Neutrophil (primary cell): ENCODE measurements around the gene LTBP2.

Experiments used
- H3K27ac ChIP-seq: fragments of 200-600 bp; sonication (generic); 2 replicates; pipeline ENCODE4 v1.5.1; 2016; ENCODE audit warnings: mild to moderate bottlenecking, moderate library complexity
- H3K27me3 ChIP-seq: fragments of 200-600 bp; sonication (generic); 2 replicates; pipeline ENCODE4 v1.6.0; 2016; ENCODE audit warnings: mild to moderate bottlenecking
- H3K36me3 ChIP-seq: fragments of 200-600 bp; sonication (generic); 2 replicates; pipeline ENCODE4 v1.5.1; 2017
- H3K4me1 ChIP-seq, 2 experiments: fragments of 200-600 bp in 1 of 2; sonication (generic) in 1 of 2; 1 replicate in 1 of 2; 2 replicates in 1 of 2; pipeline versions ENCODE4 v1.5.1 to v1.6.1; 2013 to 2016; ENCODE audit warnings: low read depth in 1 of 2, low read length in 1 of 2, mild to moderate bottlenecking in 1 of 2, moderate library complexity in 1 of 2; ENCODE audit not compliant: control insufficient read depth in 1 of 2, insufficient read depth in 1 of 2
- H3K4me3 ChIP-seq, 2 experiments: fragments of 200-600 bp in 1 of 2; sonication (generic) in 1 of 2; 1 replicate in 1 of 2; 2 replicates in 1 of 2; pipeline ENCODE4 v1.5.1; 2013 to 2016; ENCODE audit warnings: low read depth in 1 of 2, low read length in 1 of 2, mild to moderate bottlenecking in 1 of 2, moderate library complexity in 1 of 2
- H3K9me3 ChIP-seq: fragments of 200-600 bp; sonication (generic); 2 replicates; pipeline ENCODE4 v1.5.1; 2016
- TF ChIP-seq, protein P1 (sequence below): fragments of 200-600 bp; sonication (generic); IDR thresholded peaks from 2 replicates; pipeline ENCODE4 v1.5.1; 2016; ENCODE audit warnings: antibody characterized with exemption

The LTBP2 gene

DNA sequence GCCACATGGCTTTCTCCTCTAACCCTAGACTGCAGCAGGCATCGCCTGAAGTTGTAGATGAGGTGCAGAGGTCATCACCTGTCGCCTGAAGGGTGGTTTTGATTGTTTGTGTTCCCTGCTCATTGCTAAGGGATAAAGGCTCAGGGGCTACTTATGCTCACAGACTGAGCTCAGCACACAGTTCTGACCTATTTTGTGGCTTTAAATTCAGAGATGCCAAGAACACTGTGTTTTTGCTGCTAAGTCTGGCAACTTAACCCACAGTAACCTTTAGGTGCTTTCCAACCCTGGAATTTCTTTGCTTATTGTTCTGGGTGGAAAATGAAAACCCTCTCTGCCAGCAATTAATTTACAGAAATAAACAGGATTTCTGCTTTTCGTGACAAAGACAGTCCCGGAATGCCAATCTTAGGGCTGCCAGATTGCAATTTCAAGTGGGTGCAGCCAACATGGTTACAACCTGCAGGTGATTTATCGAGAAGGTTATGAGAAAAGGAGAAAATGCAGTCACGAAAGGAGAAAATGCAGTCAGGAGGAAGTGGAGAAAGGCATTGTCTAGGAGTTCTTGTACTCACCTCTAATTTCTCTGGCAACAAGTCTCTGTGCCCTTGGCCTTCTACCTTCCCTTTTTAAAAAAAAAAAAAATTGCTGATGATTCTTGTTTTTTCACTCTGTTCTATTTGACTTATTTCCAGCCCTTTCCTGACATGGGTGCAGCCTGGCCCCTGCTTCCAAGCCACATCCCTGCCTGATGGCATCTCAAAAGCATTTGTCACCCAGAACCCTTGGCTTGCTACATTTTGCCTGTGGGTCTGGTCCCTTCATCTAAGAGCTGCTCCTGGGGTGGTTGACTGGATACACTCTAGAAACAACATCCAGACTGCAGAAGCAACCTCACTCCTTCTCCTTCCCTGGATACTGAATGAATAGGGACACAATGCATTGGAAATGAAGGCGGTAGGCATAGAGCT is 142.2 kb downstream of the LTBP2 start:
- H3K4me3 ChIP-seq, result no peak overlapping the region
- no peaks in the 10 kb centered on the region for H3K27me3 ChIP-seq
- H3K4me1 ChIP-seq, result no peaks in the 10 kb centered on the region
- H3K36me3 ChIP-seq, result peaks cover 12% of the 10 kb centered on the region
- H3K27ac ChIP-seq, result no peak overlapping the region
- H3K9me3 ChIP-seq, result no peaks in the 10 kb centered on the region
- TF ChIP-seq, protein P1, sequence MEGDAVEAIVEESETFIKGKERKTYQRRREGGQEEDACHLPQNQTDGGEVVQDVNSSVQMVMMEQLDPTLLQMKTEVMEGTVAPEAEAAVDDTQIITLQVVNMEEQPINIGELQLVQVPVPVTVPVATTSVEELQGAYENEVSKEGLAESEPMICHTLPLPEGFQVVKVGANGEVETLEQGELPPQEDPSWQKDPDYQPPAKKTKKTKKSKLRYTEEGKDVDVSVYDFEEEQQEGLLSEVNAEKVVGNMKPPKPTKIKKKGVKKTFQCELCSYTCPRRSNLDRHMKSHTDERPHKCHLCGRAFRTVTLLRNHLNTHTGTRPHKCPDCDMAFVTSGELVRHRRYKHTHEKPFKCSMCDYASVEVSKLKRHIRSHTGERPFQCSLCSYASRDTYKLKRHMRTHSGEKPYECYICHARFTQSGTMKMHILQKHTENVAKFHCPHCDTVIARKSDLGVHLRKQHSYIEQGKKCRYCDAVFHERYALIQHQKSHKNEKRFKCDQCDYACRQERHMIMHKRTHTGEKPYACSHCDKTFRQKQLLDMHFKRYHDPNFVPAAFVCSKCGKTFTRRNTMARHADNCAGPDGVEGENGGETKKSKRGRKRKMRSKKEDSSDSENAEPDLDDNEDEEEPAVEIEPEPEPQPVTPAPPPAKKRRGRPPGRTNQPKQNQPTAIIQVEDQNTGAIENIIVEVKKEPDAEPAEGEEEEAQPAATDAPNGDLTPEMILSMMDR, result no peak

DNA sequence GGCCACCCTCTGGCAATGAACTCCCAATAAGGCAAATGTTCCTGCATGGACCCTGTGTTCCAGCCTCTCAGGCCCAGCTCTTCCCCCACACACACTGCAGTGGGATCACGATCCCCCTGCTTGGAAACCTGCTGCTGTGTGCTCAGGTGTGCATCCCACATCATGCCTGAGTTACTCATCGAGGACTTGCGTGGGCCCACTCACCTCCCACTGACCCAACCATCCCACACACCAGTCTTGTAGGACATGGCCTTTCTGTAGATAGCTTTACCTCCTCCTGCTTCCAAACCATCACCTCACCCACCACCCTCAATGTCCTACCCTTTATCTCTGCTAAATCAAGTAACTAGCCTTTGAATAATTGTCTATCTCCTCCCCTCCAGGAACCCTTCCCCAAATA is 143.5 kb downstream of the LTBP2 start:
- Histone ChIP-seq H3K27ac (no peak overlapping the region), H3K36me3 (peaks cover 2% of the 10 kb centered on the region), H3K4me1 (no peaks in the 10 kb centered on the region), H3K4me3 (no peak overlapping the region), H3K9me3 (no peaks in the 10 kb centered on the region), H3K27me3 (no peaks in the 10 kb centered on the region)
- TF ChIP-seq, protein P1, result no peak

GRCh38 chr14:74465335-74465734 is 146.7 kb downstream of the LTBP2 start:
- Histone ChIP-seq H3K4me1 (no peaks in the 10 kb centered on the region), H3K4me3 (no peak overlapping the region), H3K36me3 (no peaks in the 10 kb centered on the region), H3K27ac (no peak overlapping the region), H3K27me3 (peaks cover 10% of the 10 kb centered on the region), H3K9me3 (no peaks in the 10 kb centered on the region)
- TF ChIP-seq, protein P1, result no peak

DNA sequence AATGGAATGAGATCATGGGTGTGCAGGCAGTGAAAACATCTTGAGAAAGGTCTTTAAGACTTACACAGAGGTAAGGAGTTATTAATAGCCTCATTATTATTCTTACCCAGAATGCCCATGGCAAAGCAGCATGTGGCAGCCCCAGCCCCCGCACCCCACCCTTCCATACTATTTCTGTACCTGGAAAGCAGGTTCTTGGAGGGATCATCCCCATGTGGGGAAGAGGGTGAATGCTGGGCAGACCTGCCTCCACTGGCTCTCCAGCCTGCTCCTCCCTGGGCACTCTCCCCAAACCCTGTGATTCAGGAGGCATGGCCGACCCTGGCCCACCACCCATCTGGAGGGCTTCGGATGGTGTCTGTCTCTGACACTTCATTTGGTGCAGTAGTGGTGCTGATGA is 147.3 kb downstream of the LTBP2 start:
- Histone ChIP-seq H3K27me3 (peaks cover 10% of the 10 kb centered on the region), H3K36me3 (no peaks in the 10 kb centered on the region), H3K9me3 (no peaks in the 10 kb centered on the region), H3K4me1 (no peaks in the 10 kb centered on the region), H3K27ac (no peak overlapping the region), H3K4me3 (no peak overlapping the region)
- TF ChIP-seq, protein P1, result no peak

DNA sequence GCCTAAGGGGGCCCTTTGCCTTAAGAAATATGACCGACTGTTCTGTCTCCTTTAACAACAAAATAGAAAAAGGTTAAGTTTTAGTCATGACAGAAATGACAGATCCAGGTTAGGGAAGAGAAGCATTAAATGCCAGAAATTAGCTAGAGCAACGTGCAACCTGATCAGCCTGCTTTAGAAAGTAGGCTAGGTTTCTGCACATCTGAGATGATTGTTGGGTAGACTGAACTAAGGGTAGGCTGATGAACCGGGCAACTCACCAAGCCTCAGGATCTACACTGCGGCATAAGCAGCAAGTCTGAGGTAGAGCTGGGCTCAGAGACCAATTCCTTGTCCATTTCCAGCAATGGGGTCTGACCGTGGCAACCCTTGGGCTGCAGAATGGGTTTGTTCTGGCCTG is 148.3 kb downstream of the LTBP2 start:
- H3K36me3 ChIP-seq, result no peaks in the 10 kb centered on the region
- no peaks in the 10 kb centered on the region for H3K4me1 ChIP-seq
- TF ChIP-seq, protein P1, result no peak
- no peak overlapping the region for H3K27ac ChIP-seq
- no peak overlapping the region for H3K4me3 ChIP-seq
- peaks cover 10% of the 10 kb centered on the region for H3K27me3 ChIP-seq
- H3K9me3 ChIP-seq, result no peaks in the 10 kb centered on the region
